Cortex of kidney (tissue), 1 donor: ENCODE data around the gene RASA3.
"Not testable (repeated sequence)": the region's sequence is repeated elsewhere in the genome, so short reads cannot be mapped to it uniquely, and the experiment has no call there.

Source experiments
- DNase-seq: peaks from one replicate; lab custom pipeline; 2025; lab: John Stamatoyannopoulos, UW

The RASA3 gene

GRCh38 chr13:114142137-114142550, 9.7 kb upstream of the RASA3 start:
- DNase-seq, result no peak

DNA sequence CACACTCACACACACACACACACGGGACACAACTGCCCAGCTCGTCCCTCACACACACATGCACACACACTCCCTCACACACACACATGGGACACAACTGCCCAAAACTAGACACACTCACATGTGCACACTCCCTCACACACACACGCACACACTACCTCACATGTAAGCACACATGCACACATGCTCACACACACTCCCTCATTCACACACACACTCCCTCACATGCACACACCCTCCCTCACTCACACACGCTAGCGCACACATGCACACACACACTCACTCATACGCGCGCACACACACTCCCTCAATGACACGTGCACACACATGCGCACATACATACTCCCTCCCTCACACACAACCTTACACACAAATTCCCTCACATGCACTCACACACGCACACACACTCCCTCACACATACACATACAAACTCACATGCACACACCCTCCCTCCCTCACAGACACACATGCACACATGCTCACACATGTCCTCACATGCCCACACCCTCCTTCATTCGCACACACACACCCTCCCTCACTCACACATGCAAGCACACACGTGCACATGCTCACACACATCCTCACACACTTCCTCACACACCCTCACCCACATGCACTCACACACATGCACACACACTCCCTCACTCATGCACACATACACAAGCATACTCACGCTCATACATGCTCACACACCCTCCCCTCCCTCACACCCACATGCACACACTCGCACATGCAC, 9.0 kb upstream of the RASA3 start:
- DNase-seq, result no peak

GRCh38 chr13:114140906-114141250, 8.5 kb upstream of the RASA3 start:
- DNase-seq, result no peak

- no peak for DNase-seq
Measured at GRCh38 chr13:114140131-114140905, 7.9 kb upstream of the RASA3 start.

- DNase-seq, result no peak
Measured at GRCh38 chr13:114136576-114136975, 4.2 kb upstream of the RASA3 start.

GRCh38 chr13:114135731-114136171, 3.3 kb upstream of the RASA3 start:
- no peak for DNase-seq

- no peak for DNase-seq
Measured at GRCh38 chr13:114134944-114135610, 2.7 kb upstream of the RASA3 start.

DNA sequence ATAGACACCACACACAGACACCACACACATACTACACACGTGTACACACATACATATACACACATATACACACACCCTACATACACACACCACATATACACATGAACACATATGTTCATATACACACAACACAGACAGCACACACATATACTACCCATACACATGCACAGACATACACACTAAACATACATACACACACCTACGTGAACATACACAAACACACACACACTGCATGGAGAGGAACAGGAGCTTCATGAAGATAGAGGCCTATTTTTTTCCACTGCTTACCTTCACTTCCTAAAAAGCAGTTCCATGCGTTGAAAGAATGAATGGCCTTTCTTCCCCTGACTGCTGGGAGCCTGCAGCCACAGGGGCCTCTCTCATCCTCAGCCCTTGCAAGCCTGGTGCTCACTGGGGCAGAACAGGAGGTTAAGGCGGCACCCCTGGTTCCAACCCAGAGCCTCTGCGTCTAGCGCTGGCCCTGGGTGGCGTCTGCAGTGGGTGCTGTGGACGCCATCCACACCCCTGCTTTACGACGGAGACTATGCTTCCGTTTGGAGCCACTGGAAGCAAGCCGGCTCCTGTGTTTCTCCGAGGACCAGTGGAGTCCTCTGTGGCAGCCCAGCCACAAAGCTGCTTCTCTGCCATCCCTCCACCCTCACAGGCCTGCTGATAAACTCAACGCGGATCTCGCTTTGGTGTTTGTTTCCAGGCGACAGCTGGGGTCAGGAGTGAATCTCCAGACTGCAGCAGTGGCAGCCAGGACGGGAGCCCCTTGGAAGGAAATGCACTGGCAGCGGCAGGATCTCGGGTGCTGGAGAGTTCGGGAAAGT, 1.9 kb upstream of the RASA3 start:
- DNase-seq, result no peak

DNA sequence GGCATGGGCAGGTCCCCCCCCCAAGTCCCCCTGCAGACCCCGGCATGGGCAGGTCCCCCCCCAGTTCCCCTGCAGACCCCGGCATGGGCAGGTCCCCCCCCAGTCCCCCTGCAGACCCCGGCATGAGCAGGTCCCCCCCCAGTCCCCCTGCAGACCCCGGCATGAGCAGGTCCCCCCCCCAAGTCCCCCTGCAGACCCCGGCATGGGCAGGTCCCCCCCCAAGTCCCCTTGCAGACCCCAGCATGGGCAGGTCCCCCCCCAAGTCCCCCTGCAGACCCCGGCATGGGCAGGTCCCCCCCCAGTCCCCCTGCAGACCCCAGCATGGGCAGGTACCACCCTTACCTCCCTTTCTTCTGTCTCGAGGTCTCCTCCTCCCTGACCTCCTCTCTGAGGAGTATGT, 1.1 kb upstream of the RASA3 start:
- not testable (repeated sequence) for DNase-seq

- DNase-seq, result not testable (repeated sequence)
Measured at GRCh38 chr13:114133126-114133525, 703 bp upstream of the RASA3 start.

GRCh38 chr13:114131583-114132418, 622 bp downstream of the RASA3 start:
- DNase-seq, result no peak

GRCh38 chr13:114130837-114131582, 1.4 kb downstream of the RASA3 start:
- no peak for DNase-seq

DNA sequence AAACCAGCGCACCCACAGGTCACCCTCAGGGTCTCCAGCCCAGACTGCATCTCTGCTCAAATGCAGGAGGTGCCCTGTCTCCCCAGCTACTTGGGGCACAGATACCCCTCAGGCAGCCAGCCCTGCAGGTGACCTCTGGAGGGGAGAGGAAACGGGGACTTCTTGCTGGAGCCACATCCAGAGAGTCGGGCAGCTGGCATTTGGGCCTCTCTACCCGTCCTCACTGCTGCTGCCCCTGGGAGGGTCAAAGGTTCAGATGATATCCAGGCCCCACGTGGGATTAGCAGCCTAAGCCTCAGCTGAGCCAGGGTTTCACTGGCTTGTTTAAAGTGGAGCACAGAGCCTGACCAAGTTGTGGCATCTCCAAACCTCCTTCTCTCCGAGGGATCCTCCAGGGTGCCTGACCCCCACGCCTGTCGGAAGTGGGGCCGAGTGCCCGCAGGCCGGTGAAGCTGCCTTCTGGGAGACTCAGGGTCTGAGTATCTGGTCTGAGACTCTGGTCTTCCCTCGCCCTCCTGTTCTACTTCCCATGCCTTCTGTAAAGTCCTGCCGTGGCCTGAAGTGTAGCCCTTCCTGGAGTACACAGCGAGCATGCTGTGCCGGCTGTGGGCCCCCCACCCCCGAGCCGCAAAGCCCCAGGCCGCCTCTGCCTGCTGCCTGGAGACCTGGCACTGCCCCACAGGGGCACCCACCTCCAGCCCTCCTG, 2.1 kb downstream of the RASA3 start:
- DNase-seq, result no peak

DNA sequence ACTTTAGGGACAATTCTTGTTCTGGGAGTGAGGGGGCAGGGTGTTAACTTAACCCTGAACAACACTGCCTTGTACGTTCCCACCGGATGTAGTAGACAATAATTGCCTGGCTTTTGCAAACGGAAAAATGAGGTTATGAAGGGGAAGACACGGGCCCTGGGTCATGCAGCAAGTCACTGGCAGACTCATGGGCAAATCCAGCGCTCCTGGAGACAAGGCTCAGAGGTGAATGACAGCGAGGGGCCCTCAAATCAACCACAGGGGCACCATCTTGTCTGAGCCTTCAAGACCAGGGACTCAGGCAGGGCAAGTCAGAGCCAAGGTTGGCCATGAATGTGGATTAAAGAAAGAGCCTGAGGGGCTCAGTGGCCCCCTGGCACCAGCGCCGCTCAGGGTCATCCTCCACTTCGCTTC, 2.8 kb downstream of the RASA3 start:
- no peak for DNase-seq

DNA sequence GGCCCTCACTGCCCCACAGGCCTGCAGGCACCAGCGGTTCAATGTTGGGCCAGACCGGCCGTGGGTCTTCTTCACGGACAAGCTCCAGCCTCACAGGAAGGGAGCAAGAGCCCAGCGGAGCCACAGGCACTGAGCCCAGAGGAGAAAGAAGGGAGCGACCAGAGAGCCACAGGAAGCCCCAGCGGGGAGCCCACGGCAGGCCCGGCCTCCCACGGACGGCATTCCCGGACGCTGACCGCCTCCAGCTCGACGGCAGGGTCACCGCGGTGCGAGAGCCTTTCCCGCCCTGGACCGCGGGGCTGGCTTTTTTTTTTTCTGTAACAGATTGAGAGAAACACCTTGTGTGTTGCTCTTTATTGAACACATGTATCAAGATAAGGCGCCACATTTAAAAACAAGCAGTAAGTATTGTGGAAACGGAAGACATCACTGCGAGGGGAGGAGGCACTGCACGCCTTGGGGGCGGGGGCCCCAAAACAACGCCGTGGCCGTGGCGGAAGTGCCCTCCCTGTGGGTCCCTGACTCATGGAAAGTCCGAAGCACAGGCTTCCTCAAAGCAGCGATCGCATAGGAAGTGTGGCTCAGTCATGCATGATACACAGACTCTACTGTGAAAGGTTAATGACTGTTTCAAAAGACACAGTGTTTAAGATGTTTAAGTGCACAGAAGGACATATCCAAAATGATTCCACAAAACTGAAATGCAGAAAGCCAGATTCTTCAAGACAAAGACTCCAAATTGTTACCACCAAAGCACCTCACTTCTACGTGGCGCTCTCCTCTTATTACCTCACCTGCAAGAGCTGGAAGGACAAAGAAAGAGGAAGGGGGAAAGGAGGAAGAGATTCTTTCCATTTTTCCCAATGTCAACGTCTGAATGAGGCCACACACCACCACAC, 3.5 kb downstream of the RASA3 start:
- DNase-seq, result no peak

GRCh38 chr13:114128348-114128623, 4.1 kb downstream of the RASA3 start:
- no peak for DNase-seq

DNA sequence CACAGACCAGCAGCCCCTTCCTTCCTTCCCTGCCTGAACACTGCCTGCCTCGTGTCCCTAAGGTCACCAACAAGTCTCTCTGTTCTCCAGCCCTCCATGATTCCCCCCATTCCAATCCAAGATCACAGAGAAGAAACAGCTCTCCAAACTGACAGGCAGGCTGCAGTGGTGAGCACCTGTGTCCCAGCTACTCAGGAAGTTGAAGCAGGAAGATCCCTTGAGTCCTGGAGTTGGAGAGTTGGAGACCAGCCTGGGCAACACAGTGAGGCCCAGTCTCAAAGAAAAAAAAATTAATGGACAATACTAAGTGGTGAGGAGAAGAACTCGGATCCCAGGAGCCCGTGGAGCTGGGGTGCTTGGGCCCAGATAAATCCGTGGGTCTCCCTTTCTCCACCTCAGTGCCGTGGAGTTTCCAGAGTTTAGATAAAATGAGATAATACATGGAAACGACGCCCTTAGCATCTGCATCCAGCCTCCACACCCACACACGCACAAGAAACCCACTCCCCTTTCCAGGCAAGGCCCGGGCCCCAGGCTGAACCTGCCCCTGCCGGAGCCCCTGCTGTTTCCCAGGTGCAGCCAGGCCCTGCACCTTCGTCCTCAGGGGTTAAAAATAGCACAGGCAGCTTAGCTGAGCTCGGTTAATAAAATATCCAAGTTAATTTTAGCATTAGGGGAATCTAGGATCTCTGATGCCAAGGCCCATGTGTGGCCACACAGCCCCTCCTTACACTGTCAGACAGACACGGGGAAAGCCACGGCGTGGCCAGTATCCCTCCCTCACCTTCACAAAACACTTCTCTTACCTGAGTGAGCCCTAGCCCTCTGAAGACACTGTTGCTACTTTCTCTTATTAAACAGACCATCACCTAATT, 4.7 kb downstream of the RASA3 start:
- no peak for DNase-seq
